HEK293 (cell line): ENCODE data around the gene MOV10L1.

ENCODE experiments used
- GLIS2 ChIP-seq: fragments of 450-650 bp; formaldehyde crosslinking; IDR thresholded peaks from 2 replicates; pipeline ENCODE4 v1.5.1; 2016; ENCODE audit warnings: missing biosample characterization, missing genetic modification characterization
- HOXA7 ChIP-seq: sonication (generic); formaldehyde crosslinking; IDR thresholded peaks from 2 replicates; pipeline ENCODE4 v1.8.1; 2022; ENCODE audit warnings: missing genetic modification reagents, borderline replicate concordance
- HOXD13 ChIP-seq: sonication (generic); formaldehyde crosslinking; IDR thresholded peaks from 2 replicates; pipeline ENCODE4 v1.8.0; 2022; ENCODE audit warnings: missing genetic modification reagents, borderline replicate concordance
- TCF7L2 ChIP-seq: IDR thresholded peaks from 2 replicates; pipeline ENCODE4 v1.6.1; 2011; ENCODE audit warnings: low read depth, mild to moderate bottlenecking, inconsistent platforms, low read length, moderate library complexity, borderline replicate concordance
- ZNF138 ChIP-seq: fragments of 450-650 bp; formaldehyde crosslinking; IDR thresholded peaks from 2 replicates; pipeline ENCODE4 v1.5.1; 2016; ENCODE audit warnings: missing biosample characterization, missing genetic modification characterization, borderline replicate concordance
- ZNF274 ChIP-seq, 2 experiments: fragments of 200-500 bp in 1 of 2; fragments of 450-650 bp in 1 of 2; sonication (Bioruptor generic) in 1 of 2; formaldehyde crosslinking in 1 of 2; IDR thresholded peaks; 2 replicates each; pipeline versions ENCODE4 v1.5.1 to v1.6.1; 2014 to 2016; ENCODE audit warnings: borderline replicate concordance in 1 of 2, inconsistent platforms in 1 of 2, low read length in 1 of 2, missing biosample characterization in 1 of 2, missing genetic modification characterization in 1 of 2
- ZNF341 ChIP-seq: fragments of 450-650 bp; formaldehyde crosslinking; IDR thresholded peaks from 2 replicates; pipeline ENCODE4; 2016; ENCODE audit warnings: low read depth, missing biosample characterization, missing genetic modification characterization
- ZNF394 ChIP-seq: fragments of 450-650 bp; formaldehyde crosslinking; IDR thresholded peaks from 2 replicates; pipeline ENCODE4 v1.5.1; 2016; ENCODE audit warnings: missing biosample characterization, missing genetic modification characterization, mild to moderate bottlenecking, moderate library complexity, borderline replicate concordance
- ZNF423 ChIP-seq: fragments of 450-650 bp; formaldehyde crosslinking; IDR thresholded peaks from 2 replicates; pipeline ENCODE4 v1.5.1; 2016; ENCODE audit warnings: missing biosample characterization, missing genetic modification characterization
- ZNF433 ChIP-seq: fragments of 450-650 bp; formaldehyde crosslinking; IDR thresholded peaks from 2 replicates; pipeline ENCODE4 v1.5.1; 2016; ENCODE audit warnings: missing biosample characterization, missing genetic modification characterization, low read depth
- ZSCAN23 ChIP-seq: fragments of 450-650 bp; formaldehyde crosslinking; IDR thresholded peaks from 2 replicates; pipeline ENCODE4 v1.5.1; 2016; ENCODE audit warnings: missing biosample characterization, missing genetic modification characterization
- TF ChIP-seq, protein P1 (sequence below): fragments of 450-650 bp; formaldehyde crosslinking; IDR thresholded peaks from 2 replicates; pipeline ENCODE4 v1.5.1; 2016; ENCODE audit warnings: missing biosample characterization, missing genetic modification characterization
- TF ChIP-seq, protein P2 (sequence below): fragments of 450-650 bp; formaldehyde crosslinking; IDR thresholded peaks from 2 replicates; pipeline ENCODE4 v1.5.1; 2016; ENCODE audit warnings: missing biosample characterization, missing genetic modification characterization

DNA sequence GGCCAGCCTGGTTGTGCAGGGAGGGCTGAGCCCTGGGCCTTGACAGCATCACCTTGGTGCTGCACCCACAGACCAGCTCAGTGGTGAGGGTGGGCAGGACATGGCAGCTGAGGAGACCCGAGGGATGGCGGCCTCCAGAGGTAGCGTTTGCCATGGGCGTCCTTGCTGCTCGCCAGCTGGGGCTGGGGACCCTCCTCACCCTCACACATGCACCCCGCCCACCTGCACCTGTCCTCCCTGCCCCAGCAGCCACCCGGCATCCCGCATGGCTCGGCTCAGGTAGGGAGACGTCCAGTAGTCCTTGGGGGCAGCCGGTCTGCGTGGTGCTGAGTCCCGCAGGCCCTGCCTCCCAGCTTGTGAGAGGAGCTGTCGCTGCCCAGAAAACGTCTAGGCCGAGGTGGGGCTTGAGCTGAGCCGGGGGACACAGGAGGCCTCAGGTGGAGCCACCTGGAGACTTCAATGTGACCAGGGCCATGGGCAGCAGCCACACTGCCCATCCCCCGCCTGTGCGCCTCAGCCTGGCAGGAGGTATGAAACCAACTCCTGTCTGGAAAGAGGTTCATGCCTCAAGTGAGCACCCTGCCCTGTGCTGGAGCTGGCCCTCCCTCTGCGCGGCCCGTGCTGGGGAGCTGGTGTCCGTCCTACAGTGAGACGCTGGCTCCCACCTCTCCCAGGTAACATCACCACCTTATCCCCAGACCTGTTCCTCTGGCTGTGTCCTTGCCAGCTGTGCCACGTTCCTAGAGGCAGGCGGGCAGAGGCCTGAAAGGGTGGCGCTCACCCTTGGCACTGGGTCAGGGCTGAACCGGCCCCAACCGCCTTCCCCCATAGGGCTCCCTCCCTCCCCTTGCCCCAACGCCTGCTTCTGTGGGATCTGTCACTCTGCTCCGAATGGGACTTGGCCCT, 92.6 kb downstream of the MOV10L1 start:
- TF ChIP-seq ZNF138 (tag by site-specific recombination) (no peak), ZNF433 (no peak), ZNF341 (tag by site-specific recombination) (no peak), TCF7L2 (no peak), ZNF423 (tag by site-specific recombination) (no peak), ZNF394 (no peak), HOXA7 (CRISPR knock-in tag) (no peak), GLIS2 (no peak; the same call in 1 of the 2 replicates), ZNF274 (IDR thresholded peaks at IDR 0.05; ENCODE audit: low read length) (no peak), ZNF274 (tag by site-specific recombination; IDR thresholded peaks at IDR 0.05; ENCODE audit: borderline replicate concordance) (no peak), HOXD13 (CRISPR knock-in tag) (no peak), ZSCAN23 (tag by site-specific recombination) (no peak)
- TF ChIP-seq, protein P1, sequence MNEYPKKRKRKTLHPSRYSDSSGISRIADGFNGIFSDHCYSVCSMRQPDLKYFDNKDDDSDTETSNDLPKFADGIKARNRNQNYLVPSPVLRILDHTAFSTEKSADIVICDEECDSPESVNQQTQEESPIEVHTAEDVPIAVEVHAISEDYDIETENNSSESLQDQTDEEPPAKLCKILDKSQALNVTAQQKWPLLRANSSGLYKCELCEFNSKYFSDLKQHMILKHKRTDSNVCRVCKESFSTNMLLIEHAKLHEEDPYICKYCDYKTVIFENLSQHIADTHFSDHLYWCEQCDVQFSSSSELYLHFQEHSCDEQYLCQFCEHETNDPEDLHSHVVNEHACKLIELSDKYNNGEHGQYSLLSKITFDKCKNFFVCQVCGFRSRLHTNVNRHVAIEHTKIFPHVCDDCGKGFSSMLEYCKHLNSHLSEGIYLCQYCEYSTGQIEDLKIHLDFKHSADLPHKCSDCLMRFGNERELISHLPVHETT (tag by site-specific recombination): no peak
- TF ChIP-seq, protein P2, sequence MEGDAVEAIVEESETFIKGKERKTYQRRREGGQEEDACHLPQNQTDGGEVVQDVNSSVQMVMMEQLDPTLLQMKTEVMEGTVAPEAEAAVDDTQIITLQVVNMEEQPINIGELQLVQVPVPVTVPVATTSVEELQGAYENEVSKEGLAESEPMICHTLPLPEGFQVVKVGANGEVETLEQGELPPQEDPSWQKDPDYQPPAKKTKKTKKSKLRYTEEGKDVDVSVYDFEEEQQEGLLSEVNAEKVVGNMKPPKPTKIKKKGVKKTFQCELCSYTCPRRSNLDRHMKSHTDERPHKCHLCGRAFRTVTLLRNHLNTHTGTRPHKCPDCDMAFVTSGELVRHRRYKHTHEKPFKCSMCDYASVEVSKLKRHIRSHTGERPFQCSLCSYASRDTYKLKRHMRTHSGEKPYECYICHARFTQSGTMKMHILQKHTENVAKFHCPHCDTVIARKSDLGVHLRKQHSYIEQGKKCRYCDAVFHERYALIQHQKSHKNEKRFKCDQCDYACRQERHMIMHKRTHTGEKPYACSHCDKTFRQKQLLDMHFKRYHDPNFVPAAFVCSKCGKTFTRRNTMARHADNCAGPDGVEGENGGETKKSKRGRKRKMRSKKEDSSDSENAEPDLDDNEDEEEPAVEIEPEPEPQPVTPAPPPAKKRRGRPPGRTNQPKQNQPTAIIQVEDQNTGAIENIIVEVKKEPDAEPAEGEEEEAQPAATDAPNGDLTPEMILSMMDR: no peak
